HL-60/S4 (cell line): ENCODE measurements around the gene KCNIP2.

Source experiments
- in situ Hi-C: fragments of 300-500 bp; cut with MboI; formaldehyde crosslinking; loops from 2 replicates; pipeline ENCODE4 v1.14.3; 2022; ENCODE audit warnings: low sequenced_read_pairs

KCNIP2 gene

DNA sequence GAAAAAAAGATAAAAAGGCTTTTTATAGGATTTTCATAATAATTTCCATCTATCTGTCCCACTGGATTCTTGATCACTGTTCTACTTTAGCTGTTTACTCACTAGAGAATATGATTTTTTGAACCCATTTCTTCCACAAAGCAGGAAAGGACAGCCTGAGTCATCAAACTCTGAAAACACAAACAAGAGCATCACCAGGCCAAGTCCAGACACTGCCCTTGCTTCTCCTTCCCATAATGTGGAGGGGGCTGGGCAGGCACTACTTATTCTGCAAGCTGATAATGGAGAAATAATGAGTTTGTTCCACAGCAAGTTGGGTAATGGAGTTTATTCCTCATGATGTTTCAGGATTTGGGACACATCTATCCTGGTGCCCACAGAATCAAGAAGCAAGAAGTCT, 13.0 kb upstream of the KCNIP2 start:
- in situ Hi-C loops, result no loop called here

DNA sequence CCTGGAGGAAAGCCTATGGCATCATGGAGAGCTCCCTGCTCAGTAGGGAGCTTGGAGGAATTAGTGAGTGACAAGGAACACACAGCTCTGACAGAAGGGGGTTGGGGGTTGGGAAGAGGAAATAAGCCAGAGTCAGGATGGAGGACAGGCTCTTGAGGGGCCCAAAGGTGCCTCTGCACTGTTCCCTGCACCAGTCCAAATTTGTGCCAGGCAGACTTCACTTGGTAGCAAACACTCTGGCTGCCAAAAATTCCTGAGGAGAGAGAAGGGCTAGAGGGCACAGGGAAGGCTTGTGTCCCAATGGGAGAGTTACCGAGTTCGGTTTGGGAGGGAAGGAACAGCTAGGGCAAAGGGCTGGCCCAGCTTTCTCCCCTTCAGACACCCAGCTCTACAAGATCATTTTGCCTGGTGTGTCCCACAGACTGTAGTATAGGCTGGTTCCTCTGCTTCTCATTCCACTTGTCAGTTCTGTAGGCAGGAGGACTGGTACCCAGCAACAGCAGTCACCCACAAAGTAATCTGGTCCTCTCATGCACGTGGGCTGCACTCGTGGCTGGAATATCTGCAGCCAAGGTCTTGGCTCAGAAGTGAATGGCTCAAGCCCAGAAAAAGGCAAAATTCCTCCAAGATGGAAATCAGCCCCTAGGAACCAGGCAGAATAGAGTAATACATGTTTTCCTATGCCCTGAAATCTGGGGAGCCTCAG, 8.0 kb upstream of the KCNIP2 start:
- in situ Hi-C loops, result no loop called here

DNA sequence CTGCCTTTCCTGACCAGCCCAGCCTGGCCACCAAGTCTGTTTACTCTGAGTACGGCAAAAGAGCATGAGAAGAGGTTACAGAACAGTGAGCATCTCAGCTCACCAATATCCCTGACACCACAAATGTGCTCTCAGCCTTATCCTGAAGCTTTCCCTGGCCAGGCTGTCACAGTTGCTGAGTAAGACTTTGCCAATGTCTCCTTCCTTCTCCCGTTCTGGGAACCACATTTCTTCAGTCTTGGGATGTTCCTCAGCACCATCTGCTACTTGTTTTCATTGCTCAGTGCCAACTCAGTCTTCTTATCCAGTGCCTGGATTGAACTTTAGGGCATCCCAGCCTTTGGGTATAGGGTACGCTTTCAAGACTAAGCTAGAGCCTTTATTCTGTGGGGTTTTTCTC, 7.1 kb upstream of the KCNIP2 start:
- in situ Hi-C loops, result no loop called here

DNA sequence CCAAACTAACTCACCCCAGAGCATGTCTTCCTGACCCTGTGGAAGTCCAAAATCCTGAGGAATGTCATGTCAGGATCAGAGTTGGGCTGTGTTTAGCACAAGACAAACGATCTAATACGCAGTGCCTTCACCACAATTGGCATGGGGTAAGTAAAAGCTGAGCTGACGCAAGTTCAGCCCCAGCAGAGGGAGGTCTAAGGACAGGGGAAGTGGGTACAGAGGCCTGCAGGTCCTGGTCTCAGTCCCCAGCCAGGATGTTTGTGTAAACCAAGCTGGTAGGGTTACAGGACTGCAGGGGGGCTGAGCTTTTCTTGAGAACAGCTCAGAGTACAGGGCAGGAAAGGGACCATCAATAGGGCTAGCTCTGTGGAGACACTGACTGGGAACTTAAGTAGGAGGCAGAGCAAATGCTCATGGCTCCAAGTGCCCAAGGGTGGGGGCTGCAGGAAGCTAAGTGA, 5.3 kb upstream of the KCNIP2 start:
- in situ Hi-C loops, result loop anchor here (10.0 kb wide), 1 partner anchor 166 kb away; no protein-coding TSS in a partner anchor

DNA sequence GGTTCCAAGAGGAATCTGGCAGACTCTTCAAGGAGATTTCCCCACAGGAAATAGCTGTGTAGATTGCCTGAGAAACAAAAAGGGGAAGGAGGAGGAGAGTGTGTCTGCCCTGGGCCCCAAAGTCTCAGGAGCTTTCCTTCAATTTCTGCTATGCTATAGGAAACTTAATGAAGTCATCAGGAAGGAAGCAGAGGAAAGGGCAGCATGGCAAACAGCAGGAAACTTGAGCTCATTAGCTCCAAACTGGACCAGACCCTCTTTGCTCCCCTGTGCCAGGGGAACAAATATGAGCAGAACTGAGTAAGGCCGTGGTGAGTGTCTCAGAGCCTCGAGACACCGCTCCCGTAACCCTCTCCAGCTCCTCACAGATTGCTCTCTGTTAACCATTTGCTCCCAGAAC, 4.8 kb upstream of the KCNIP2 start:
- in situ Hi-C loops, result loop anchor here (10.0 kb wide), 1 partner anchor 166 kb away; no protein-coding TSS in a partner anchor

DNA sequence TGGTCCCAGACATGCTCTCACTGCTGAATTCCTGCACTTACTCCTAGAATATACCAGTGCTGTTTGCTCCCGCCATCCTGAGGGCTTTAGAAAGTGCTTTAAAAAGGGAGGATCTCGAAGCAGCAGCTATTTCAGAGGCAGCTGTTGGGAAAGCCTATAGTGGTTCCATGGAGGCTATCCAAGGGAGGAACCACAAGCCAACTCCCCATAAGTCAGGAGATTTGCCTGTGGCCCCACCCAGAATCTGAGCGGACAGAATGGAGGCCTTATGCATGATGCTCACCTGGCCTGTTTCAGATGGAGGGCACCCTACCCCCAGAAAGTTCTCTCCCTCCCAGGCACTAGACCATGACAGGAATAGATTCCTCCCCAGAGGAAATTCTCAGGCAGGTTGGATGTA, 2.3 kb upstream of the KCNIP2 start:
- in situ Hi-C loops, result loop anchor here (10.0 kb wide), 1 partner anchor 169 kb away; no protein-coding TSS in a partner anchor

DNA sequence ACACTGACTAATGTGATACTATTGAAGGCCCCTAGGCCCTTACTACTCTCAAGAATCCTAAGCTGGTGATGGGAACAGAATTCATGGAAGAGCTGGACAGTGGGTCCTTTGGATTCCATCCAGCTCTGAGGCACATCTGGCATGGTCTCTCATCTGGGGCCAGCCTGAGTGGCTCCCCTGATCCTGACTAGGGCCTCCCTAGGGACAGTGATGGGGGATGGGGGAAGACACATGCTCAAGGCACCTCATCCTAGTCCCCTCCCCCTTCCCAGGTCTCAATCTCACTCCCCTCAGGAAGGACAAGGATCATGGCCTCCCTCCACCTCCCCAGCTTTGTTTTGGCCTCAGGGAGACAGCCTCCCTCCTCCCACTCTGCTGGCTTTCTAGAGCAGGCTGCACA, 1.8 kb downstream of the KCNIP2 start:
- in situ Hi-C loops, result loop anchor here (10.0 kb wide), 1 partner anchor 173 kb away; no protein-coding TSS in a partner anchor

DNA sequence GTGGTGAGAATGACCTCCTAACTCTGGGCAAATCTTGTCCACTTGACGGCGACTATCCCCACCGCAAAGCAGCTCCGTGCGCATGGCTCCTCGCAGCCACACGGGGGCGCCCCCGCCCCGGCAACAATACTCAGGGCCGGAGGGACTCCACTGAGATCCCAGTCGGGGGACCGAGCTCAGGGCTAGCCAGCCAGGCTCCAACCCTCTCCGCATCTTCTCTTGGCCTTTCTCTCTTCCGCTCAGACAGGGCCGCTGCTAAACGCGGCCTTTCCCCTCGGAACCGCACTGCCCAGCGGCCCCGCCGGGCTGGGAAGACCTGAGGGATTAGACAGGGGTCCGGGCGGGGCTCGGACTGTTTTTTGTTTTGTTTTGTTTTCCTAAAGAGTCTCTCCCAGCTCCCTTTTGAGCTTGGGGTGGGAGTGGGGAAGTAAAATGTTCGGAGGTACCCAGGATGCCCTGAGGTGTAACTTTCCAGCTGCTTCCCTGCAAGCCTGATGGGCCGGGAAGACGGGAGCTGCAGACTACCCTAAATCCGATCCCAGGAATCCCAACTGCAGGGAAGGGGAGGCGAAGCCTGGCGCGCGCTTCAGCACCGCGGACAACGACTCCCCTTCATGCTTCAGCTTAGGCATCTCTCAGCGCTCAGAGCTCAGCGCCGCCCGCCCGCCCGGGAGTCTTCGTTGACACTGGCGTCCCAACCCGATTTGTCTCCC, 2.7 kb downstream of the KCNIP2 start:
- in situ Hi-C loops, result loop anchor here (10.0 kb wide), 1 partner anchor 174 kb away; no protein-coding TSS in a partner anchor

DNA sequence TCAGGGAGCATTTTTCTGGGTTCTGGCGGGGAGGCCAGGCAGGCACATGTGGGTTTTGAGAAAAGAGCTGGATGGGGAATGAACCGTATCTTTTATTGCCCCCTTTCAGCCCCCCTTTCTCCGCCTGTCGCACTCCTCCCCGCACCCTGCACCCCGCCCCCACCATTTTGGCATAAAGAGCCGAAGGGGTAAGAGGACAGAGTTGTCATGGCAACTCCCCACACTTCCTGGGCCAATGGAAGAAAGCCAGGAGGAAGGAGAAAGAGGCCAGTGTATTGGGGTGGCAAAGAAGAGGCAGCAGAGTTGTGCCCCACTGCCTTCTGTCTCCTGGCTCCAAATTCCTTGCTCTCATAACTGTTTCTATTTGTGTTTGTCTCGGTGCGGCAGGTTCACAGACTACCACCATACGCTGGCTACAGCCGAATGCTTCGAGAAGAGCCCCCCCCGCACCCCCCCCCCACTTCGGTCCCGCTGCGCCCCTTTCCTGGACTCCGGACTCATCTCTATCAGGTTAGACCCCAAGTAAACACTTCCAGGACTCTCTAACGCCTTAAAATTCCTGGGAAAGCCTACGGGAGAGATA, 3.4 kb downstream of the KCNIP2 start:
- in situ Hi-C loops, result loop anchor here (10.0 kb wide), 1 partner anchor 175 kb away; no protein-coding TSS in a partner anchor

DNA sequence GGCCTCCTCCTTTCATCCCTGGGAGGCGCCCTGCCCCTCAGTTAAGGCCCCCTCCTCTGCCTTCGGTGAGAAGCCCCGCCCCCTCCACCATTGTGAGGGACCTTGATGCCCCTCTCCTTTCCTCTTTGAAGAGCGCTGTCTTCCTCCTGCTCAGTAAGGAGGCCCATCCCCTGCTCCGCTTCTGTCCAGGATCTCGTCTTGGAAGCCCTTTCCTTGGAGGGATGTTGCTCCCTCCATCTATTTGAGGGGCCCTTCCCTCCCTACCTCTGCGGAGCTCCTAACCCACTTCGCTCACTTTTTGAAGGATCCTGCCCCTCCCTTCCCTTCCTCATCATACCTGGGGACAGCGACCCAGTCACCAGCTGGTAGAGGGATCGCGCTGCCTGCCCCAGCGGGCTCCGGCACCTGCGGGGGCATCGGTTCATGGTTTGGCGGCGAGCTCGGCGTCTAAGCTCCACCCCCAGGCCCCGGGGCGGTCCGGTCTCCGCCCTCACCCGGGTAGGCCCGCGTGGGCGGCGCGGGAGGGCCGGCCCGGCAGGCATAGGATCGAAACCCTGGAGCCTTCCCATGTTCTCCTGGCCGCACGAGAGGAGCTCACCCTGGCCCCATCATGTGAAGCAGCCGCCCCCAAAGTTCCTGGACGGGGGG, 4.1 kb downstream of the KCNIP2 start:
- in situ Hi-C loops, result loop anchor here (10.0 kb wide), 2 partner anchors 175 to 235 kb away; no protein-coding TSS in a partner anchor

DNA sequence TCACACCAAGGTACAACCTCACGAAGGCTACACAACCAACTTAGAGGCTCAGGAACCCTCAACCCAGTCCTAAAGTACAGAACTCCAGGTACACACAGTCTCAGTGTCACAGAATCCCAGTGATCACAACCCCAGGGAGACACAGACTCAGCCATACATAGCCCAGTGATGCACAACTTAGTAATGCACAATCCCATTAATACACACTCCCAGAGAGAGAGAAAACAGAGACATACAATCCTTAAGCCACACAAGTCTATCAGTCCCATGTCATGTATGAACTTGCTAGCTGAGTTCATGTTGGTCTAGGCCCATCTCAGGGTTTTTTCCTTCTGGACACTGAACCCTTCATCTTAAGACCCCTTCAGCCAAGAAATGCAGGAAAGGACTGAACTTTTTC, 4.6 kb downstream of the KCNIP2 start:
- in situ Hi-C loops, result loop anchor here (10.0 kb wide), 1 partner anchor 236 kb away; no protein-coding TSS in a partner anchor

DNA sequence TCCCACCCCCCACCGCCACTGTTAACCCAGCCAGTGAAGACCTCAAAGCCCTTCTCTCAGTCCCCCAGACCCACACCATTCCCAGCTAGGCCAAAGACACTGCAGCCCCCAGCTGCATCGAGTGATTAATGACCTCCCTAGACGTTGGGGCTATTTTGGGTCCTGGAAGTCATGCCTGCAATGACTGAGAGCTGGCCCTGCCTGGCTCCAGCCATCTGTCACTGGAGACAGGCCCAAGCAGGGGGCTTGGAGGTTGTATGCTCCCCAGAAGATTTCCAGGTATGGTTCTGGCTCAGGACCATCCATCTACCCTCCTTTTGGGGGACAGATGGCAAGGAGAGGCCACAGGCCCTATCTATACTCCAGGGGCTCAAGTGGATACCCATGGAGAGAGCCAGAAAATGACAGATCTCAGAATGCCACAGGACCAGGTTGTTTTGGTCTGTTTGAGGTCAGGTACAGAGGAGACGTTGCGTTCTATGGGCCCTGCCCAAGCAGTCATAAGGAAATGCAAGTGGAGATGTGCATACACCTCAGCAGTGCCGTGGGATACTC, 5.1 kb downstream of the KCNIP2 start:
- in situ Hi-C loops, result loop anchor here (10.0 kb wide), 1 partner anchor 236 kb away; no protein-coding TSS in a partner anchor

DNA sequence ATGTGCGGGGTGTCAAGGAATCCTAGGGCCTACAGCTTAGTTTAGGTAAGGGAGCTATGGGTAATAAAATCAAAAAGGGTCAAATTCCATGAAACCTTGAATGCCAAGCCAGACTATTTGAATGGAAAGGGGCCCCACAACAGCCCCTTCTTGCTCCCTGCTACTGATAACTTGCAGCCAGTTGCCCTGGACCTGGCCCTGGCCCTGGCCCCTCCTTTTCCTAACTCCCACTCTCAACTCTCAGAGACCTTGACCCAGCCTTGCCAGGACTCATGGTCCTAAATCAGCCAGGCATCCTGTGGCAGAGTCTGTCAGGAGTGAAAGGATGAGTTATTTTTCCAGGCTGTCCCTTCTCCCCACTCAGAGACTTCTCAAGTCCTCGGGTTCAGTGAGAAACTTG, 5.9 kb downstream of the KCNIP2 start:
- in situ Hi-C loops, result loop anchor here (10.0 kb wide), 1 partner anchor 237 kb away; no protein-coding TSS in a partner anchor

DNA sequence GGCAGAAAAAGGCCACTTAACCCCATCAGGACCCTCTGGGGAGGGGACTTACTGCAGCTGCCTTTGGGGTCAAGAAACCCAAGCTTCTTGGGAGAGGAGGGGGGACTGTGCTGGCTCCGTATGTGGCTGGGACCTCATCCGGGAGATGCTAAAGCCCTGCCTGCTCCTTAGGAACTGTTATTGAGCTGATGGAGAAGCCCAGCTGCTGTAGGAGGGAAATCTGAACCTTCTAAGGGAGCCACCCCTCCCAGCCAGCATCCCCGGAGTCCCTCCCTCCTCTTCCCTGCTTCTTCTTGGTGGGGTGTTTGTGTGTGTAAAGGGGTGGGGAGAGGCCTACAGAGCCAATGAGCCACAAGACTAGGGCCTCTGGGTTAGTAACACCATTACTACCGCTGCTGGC, 8.2 kb downstream of the KCNIP2 start:
- in situ Hi-C loops, result loop anchor here (10.0 kb wide), 1 partner anchor 239 kb away; no protein-coding TSS in a partner anchor

DNA sequence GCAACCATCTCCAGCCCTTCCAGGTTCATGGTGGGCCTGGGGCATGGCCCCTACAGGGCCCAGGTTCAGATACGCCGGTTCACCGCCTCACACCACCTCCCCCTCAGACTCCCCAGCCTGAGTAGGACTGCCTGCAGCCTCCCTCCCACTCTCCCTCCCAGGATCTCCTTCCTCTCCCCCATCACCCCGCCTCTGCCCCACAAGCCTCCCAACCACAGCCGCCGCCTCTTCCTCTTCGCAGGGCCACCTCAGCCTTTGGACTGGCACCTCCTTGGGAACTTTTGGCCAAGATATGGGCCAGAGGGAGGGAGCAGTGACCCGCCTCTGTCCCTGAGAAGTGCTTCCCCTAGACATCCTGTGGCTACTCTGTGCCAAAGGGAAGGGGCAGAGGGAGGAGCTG, 9.3 kb downstream of the KCNIP2 start:
- in situ Hi-C loops, result loop anchor here (10.0 kb wide), 1 partner anchor 240 kb away; no protein-coding TSS in a partner anchor

DNA sequence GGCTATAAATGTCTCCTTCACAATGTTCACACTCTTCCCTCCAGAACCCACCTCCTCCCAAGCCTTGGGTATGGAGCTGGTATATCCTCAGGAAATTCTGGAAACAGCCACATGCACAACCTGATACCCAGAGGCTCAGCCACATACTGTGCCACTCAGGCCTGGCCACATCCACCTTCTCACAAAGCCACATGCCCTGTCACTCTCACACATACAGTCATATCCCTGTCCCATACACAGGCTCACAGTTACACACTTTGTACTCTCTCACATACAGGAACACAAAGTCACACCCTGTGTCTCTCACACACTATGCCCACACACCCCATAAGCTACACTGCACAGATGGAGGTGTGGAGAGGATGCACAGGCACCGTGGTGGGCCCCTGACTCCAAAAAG, 10.1 kb downstream of the KCNIP2 start:
- in situ Hi-C loops, result loop anchor here (10.0 kb wide), 1 partner anchor 241 kb away; no protein-coding TSS in a partner anchor

DNA sequence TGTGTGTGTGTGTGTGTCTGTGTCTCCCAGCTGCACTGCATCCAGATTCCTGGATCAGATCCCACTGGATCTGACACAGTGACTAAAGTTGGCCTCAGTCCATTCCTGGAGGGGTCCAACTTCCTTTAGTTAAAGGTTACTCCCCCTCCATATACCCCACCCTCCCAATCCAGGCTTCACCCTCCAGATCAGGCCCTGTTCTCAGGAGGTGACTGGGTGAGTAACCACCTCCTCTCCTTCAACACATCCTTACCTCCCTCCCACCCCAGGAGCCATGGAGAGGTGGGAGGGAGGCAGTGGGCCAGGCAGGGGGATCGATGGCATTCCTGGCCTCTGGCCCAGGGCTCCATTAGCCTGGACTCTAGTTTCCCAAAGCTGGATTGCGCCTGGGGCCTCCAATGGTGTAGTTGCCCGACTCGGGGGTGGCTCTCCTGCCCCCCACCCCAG, 11.3 kb downstream of the KCNIP2 start:
- in situ Hi-C loops, result loop anchor here (10.0 kb wide), 1 partner anchor 242 kb away; no protein-coding TSS in a partner anchor

DNA sequence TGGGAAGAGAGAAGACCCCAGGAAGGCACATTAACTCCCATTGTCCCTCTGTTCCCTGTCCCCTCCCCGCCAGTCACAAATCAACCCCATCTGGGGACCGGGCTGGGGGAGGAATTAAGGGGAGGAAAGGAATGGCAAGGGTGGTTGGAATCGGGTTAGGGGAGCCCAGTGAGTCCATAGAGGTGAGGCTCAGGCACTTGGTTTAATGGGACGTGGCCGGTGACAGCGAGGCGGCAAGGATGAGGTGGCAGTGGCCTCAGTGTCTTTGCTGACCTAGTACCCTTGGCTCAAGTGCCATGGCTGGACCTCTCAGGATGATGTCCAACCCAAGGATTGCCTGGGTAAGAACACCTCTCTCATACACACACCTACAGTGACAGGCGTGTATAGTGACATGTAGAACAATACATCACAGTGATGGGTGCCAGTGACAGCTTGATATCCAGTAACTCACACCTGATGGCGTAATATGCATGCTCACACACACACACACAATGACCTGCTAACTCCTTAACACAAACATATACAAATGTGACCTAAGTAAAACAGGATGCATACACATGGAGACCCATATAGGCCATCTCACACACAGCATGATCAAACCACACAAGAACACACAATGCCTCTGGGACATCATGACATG, 12.3 kb downstream of the KCNIP2 start:
- in situ Hi-C loops, result loop anchor here (10.0 kb wide), 1 partner anchor 244 kb away; no protein-coding TSS in a partner anchor

DNA sequence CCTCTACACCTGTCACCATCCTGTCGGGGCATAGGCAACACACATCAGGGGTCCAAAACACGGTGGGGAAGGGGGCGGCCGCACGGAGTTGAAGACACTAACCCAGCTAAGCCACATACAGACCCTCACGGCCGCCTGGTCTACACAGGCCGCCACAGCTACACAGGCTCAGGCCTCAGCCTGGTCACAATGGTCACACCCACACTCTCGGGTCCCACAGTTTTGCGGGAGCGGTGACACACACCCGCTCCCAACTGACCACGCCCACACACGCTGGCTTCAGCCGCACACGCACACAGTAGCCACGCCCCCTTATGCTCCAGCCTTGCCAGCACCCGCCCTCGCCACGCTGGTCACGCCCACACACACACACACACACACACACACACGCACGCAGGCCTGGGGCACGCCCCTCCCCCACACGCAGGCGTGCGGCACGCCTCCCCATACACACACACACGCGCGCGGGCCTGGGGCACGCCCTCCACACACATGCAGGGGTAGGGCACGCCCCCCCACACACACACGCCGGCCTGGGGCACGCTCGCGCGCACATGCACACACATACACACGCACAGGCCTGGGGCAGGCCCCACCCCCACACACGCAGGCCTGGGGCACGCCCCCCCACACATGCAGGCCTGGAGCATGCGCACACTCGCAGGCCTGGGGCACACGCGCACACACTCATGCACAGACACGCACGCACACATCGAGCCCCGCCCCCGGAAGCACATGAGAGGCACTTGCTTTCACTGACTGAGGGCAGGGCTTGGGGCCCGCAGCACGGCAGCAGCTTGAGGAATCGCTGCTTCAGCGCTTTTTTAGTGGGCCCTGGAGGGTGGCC, 13.1 kb downstream of the KCNIP2 start:
- in situ Hi-C loops, result loop anchor here (10.0 kb wide), 1 partner anchor 244 kb away; no protein-coding TSS in a partner anchor
